GM04503 (cell line): Measurements from ENCODE around the gene BRPF3.

Source experiments
- DNase-seq: peaks from one replicate; pipeline ENCODE4 v3.0.0-alpha.2; 2012; ENCODE audit warnings: low read depth

BRPF3 gene

GRCh38 chr6:36196113-36196879 is at the start of gene BRPF3:
Gene BRPF3, plus strand, starts transcription at chr6:36196744. Its CDS starts 3,579 bp downstream, at chr6:36200323.
- no peak for DNase-seq

- no peak for DNase-seq
These were observed 49.2 kb upstream of the BRPF3 start for GRCh38 chr6:36147294-36147693.

- no peak for DNase-seq
These were observed 47.1 kb upstream of the BRPF3 start for GRCh38 chr6:36149476-36149875.

- no peak for DNase-seq
These were observed 46.3 kb upstream of the BRPF3 start for GRCh38 chr6:36150283-36150682.

GRCh38 chr6:36154286-36154685 is 42.3 kb upstream of the BRPF3 start:
- no peak for DNase-seq

GRCh38 chr6:36155662-36156061 is 40.9 kb upstream of the BRPF3 start:
- DNase-seq: no peak

- peak; percentile 13 for DNase-seq
These were observed 36.3 kb upstream of the BRPF3 start for GRCh38 chr6:36160147-36160760.

GRCh38 chr6:36169023-36170007 is 27.2 kb upstream of the BRPF3 start:
- no peak for DNase-seq

- no peak for DNase-seq
These were observed 25.8 kb upstream of the BRPF3 start for GRCh38 chr6:36170704-36171103.

GRCh38 chr6:36171573-36171972 is 25.0 kb upstream of the BRPF3 start:
- DNase-seq: no peak

- DNase-seq: no peak
These were observed 19.4 kb upstream of the BRPF3 start for GRCh38 chr6:36177166-36177565.

- DNase-seq: no peak
These were observed 18.0 kb upstream of the BRPF3 start for GRCh38 chr6:36178544-36178943.

- DNase-seq: no peak
These were observed 16.4 kb upstream of the BRPF3 start for GRCh38 chr6:36180126-36180525.

- DNase-seq: no peak
These were observed 12.2 kb upstream of the BRPF3 start for GRCh38 chr6:36184311-36184710.

GRCh38 chr6:36186199-36186598 is 10.3 kb upstream of the BRPF3 start:
- DNase-seq: no peak

- DNase-seq: no peak
These were observed 9.1 kb upstream of the BRPF3 start for GRCh38 chr6:36187446-36187845.

- DNase-seq: no peak
These were observed 952 bp upstream of the BRPF3 start for GRCh38 chr6:36195471-36196112.

GRCh38 chr6:36196880-36197548 is 470 bp downstream of the BRPF3 start:
- DNase-seq: peak; percentile 40

GRCh38 chr6:36197739-36198221 is 1.2 kb downstream of the BRPF3 start:
- DNase-seq: no peak

- DNase-seq: no peak
These were observed 2.4 kb downstream of the BRPF3 start for GRCh38 chr6:36198986-36199385.

GRCh38 chr6:36200154-36200891 is 3.8 kb downstream of the BRPF3 start:
- no peak for DNase-seq
